GM18502 (cell line): ENCODE results near the gene DDX6.
A peak's percentile ranks its signal among the peaks of the same experiment; 100 is the strongest.
"Not testable (repeated sequence)": the region's sequence is repeated elsewhere in the genome, so short reads cannot be mapped to it uniquely, and the experiment has no call there.

Source experiments
- ATAC-seq: cut with Tn5 transposase; IDR thresholded peaks from one replicate; pipeline ENCODE4 v1.9.1; 2021; ENCODE audit warnings: mild to moderate bottlenecking; ENCODE audit not compliant: unreplicated experiment, poor library complexity

Gene DDX6, protein sequence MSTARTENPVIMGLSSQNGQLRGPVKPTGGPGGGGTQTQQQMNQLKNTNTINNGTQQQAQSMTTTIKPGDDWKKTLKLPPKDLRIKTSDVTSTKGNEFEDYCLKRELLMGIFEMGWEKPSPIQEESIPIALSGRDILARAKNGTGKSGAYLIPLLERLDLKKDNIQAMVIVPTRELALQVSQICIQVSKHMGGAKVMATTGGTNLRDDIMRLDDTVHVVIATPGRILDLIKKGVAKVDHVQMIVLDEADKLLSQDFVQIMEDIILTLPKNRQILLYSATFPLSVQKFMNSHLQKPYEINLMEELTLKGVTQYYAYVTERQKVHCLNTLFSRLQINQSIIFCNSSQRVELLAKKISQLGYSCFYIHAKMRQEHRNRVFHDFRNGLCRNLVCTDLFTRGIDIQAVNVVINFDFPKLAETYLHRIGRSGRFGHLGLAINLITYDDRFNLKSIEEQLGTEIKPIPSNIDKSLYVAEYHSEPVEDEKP

GRCh38 chr11:118791111-118791960, at the start of gene DDX6:
Gene DDX6 (minus strand): TSS chr11:118791164. CDS start chr11:118786251, 4,913 bp downstream.
- peak; percentile 49 for ATAC-seq

DNA sequence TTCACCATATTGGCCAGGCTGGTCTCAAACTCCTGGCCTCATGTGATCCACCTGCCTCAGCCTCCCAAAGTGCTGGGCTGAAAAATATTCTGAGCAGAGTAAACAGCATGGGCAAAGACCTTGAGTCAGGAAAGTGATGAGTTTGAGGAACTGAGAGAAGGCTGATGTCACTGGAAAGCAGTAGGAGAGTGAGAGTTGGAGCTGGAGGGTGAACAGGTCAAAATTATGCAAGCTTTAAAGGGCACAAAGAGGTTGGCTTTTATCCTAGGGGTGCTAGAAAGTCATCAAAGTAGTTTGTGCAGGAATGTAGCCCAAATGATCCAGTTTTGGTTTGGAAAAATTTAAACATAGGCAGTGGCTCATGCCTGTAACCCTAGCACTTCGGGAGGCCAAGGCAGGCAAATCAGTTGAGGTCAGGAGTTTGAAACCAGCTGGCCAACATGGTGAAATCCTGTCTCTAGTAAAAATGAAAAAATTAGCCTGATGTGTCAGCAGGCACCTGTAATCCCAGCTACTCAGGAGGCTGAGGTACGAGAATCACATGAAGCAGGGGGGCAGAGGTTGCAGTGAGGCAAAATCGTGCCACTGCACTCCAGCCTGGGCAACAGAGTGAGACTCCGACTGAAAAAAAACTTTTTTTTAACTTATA, 48.1 kb upstream of the DDX6 start:
- ATAC-seq: peak; percentile 83

DNA sequence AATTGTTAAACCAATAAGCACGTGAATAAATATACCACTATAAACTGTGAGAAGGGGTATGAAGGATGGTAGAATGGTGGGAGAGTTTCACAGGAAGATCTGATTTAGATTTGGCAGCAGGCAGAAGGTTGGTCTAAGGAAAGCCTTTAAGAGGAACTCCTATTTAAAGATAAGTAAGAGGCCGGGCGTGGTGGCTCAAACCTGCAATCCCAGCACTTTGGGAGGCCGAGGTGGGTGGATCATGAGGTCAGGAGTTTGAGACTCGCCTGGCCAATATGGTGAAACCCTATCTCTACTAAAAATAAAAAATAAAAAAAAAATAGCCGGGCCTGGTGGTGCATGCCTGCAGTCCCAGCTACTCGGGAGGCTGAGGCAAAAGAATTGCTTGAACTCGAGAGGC, 46.9 kb upstream of the DDX6 start:
- no peak for ATAC-seq

DNA sequence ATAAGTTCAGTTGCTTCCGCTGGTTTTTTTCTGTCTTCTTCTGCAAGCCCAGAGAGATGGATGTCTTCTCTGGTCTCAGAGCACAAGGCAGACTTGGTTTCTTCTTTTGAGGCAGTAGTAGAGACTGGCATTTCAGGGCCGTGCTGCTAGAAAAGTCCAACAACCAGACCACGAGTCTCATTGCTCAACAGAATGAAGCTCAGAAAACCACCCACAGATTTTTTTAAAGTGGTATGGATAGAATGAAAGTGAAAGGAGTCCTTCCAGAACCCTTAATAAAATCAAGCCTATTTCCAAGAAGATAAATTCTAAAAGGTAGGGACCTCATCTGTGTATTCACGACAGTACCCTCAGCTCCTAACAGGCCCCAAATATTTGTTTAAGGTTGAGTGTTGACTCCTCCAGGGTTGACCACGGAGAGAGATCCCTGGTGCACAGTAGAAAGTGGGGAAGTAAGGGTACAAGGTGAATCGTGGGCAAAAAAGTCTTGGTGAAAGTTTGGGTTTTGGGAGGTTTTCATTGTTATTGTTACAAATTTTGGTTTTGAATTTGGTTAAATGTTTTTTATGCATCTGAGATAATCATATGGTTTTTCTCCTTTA, 43.6 kb upstream of the DDX6 start:
- no peak for ATAC-seq

DNA sequence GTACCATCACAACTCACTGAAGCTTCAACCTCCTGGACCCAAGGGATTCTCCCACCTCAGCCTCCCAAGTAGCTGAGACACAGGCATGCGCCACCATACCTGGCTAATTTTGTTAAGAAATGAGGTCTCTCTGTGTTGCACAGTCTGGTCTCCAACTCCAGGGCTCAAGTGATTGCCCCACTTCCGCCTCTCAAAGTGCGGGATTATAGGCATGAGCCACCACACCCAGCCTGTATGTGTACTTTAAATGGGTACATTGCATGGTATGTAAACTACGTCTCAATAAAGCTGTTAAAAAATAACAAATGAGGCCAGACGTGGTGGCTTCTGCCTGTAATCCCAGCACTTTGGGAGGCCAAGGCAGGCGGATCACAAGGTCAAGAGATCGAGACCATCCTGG, 36.2 kb upstream of the DDX6 start:
- no peak for ATAC-seq

GRCh38 chr11:118822936-118823510, 32.1 kb upstream of the DDX6 start:
- ATAC-seq: not testable (repeated sequence)

DNA sequence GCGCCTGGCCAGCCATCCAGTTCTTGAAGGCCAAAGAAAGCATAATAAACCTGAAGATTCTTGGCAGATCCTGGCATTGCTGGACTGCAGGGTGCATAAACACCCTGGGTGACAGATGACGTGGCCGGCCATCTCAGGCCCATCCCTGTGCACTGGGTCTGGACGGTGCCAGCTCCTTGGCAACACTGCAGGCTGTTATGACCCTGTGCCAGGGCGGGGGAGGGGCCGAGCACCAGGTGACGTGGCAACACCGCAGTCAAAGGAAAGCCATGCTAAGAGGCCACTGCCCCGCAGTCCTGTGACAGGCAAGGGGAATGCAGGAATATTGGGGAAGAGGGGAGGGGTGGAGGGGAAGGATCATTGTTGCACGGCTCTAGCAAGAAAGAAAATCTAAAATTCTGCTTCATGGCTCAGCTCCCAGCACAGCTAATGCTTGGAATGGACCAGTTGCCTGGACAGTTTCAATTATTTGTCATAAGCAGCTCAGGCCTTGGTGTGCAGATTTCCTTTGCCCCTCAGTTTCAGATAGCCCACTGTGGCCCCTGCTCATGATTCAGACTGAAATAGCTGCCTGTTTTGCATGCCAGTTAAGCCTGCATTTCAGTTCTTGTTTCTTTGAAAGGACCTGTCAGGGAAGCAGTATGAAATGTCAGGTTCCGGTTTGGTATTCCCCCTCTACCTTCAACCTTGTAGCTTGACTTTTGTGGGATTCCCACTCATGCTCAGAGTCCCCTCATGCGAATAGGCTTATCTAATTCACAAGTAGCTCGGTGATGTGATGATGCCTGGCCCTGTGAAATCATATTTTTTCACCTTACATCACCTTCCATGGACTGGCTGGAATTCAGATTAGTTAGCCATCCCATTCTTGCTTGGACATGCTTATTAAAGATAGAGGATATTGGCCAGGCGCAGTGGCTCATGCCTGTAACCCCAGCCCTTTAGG, 29.7 kb upstream of the DDX6 start:
- peak; percentile 88 for ATAC-seq

DNA sequence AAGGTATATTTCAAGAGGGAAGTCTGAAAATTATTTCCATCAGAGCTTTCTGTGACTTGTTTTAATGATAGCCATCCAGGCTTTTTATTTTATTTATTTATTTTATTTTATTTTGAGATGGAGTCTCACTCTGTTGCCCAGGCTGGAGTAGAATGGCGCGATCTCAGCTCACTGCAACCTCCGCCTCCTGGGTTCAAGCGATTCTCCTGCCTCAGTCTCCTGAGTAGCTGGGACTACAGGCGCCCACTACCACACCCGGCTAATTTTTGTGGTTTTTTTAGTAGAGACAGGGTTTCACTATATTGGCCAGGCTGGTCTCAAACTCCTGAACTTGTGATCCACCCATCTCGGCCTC, 29.0 kb upstream of the DDX6 start:
- ATAC-seq: not testable (repeated sequence)

- no peak for ATAC-seq
These were observed 28.5 kb upstream of the DDX6 start for GRCh38 chr11:118819334-118820024.

DNA sequence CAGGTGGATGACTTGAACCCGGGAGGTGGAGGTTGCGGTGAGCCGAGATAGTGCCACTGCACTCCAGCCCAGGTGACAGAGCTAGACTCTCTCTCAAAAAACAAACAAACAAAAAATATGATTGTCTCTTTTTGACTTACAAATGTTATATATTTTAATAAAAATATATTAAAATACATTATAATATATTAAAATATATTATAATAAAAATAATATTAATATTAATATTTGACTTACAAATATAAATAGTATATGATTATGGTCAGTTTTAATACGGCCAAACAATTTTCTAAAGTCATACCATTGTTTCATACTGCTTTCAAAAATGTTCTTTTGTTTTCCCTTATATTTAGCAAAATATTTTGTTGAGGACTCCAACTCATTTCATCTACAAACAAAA, 27.2 kb upstream of the DDX6 start:
- no peak for ATAC-seq

DNA sequence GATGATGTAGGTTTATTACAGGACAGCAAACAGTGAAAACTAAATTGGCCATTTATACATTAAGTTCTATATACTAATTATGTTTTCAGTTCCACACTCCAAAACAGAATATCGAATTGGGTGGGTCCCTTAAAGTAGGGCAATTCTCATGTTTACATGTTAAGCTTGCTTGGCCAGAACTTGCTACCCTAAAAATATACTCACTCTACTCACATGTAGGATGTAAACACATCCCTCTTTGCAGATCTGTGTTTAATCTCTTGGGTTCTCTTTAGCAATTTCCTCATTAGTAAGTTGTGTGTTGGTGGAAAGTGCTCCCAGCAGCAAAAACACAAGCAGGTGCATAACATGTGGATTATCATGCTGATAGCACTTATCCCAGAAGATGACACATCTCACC, 22.6 kb upstream of the DDX6 start:
- no peak for ATAC-seq

GRCh38 chr11:118812485-118812884, 21.5 kb upstream of the DDX6 start:
- no peak for ATAC-seq

DNA sequence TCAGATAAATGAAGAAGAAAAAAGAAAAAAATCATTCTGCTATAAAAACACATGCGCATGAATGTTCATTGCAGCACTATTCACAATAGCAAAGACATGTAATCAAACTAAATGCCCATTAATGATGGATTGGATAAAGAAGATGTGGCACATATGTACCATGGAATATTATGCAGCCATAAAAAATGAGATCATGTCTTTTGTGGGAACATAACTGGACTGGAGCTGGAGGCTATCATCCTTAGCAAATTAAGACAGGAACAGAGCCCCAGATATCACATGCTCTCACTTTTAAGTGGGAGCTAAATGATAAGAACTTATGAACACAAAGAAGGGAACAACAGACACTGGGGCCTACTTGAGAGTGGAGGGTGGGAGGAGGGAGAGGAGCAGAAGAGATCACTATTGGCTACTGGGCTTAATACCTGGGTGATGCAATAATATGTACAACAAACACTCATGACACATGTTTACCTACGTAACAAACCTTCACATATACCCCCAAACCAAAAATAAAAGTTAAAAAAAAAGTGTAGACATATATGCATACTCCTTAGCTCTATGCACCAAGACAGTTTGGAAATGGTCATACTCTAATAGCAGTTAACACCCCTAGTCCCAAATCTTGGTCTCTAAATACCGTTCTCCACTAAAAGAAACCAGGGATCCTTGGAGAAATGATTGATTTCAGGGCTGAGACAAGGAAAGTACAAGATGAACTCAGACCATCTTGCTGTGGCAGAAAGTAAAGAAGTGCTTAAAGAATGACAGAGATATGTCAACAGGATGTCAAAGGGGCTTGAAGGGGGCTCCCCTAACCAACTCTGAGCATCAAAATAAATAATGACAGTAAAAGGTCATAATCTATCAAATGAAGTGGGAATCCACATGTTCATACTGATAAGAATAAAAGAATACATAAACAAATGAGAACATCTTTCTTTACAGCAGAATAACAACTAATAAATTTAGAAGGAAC, 17.1 kb upstream of the DDX6 start:
- no peak for ATAC-seq

- no peak for ATAC-seq
These were observed 15.4 kb upstream of the DDX6 start for GRCh38 chr11:118806400-118806799.

GRCh38 chr11:118804094-118804493, 13.1 kb upstream of the DDX6 start:
- ATAC-seq: no peak

- no peak for ATAC-seq
These were observed 8.4 kb upstream of the DDX6 start for GRCh38 chr11:118799372-118799771.

GRCh38 chr11:118797510-118797909, 6.5 kb upstream of the DDX6 start:
- no peak for ATAC-seq
